ENCODE data around the gene SORT1. TPM values are rescaled to one million over a fixed set of nuclear protein-coding genes. Genes with fewer than 3 reads are reported as not detected.

Gene SORT1
- total RNA-seq, 1 experiment from 2014 or later, result 47.9 TPM

DNA sequence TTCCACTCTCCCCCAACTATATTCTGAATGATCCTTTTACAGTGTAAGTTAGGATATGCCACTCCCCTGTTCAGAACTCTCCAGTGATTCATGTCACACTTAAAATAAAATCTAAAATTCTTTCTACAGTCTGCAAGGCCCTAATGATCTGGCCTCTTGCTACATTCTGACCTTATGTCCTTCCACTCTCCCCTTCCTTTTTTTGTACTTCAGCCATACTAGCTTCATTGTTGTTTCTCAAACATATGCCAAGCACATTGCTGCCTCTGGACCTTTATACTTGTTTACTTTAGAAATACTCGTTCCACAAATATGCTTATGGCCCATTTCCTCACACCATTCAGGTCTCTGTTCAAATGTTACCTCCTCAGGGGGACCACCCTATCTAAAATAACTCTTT is 43.4 kb upstream of the SORT1 start:
- no peak overlapping the region for H2BK120ac ChIP-seq (ENCODE audit: low read depth, low read length, poor library complexity, severe bottlenecking)
- H3K23ac ChIP-seq (ENCODE audit: insufficient read length, low read depth, low read length), result no peak overlapping the region
- H2BK5ac ChIP-seq (ENCODE audit: insufficient read length, low read length), result no peak overlapping the region
- H3K4me2 ChIP-seq (ENCODE audit: insufficient read depth, insufficient read length, low read length), result no peak overlapping the region
- H4K91ac ChIP-seq (ENCODE audit: insufficient read length, low read depth, low read length), result no peak overlapping the region
- no peak overlapping the region for H3K4ac ChIP-seq (ENCODE audit: low read depth, low read length)
- Mint-ChIP-seq H3K27me3 (ENCODE audit: low read depth) (peaks cover 4% of the 10 kb centered on the region), H3K4me1 (no peaks in the 10 kb centered on the region), H3K27ac (no peak overlapping the region), H3K4me3 (no peak overlapping the region), H3K36me3 (ENCODE audit: insufficient read depth in 1 of 3, low read depth in 3 of 3) (no peaks in the 10 kb centered on the region), H3K9me3 (no peaks in the 10 kb centered on the region)
- H2BK12ac ChIP-seq (ENCODE audit: insufficient read length, low read depth, low read length), result no peak overlapping the region
- DNase-seq, result no peak
- no peaks in the 10 kb centered on the region for H3K4me1 ChIP-seq (ENCODE audit: insufficient read depth, low read length)
- WGBS (ENCODE audit: extremely low coverage, insufficient read length, low lambda C conversion rate), result no CpG with 5 or more reads among the region's 1 CpG
- H3T11ph ChIP-seq (ENCODE audit: low read length), result no peak overlapping the region
- H3K27me3 ChIP-seq (ENCODE audit: insufficient read depth, low read length), result 0 out of 2 replicates have a peak, but pooled peaks cover 2% of the 10 kb centered on the region
- H3K18ac ChIP-seq (ENCODE audit: insufficient read length, low read depth, low read length), result no peak overlapping the region
- no peaks in the 10 kb centered on the region for H3K23me2 ChIP-seq (ENCODE audit: insufficient read length, low read depth, low read length, poor library complexity, severe bottlenecking)
- H2BK20ac ChIP-seq (ENCODE audit: low read depth, low read length, poor library complexity, severe bottlenecking), result no peak overlapping the region
- H2BK15ac ChIP-seq (ENCODE audit: low read depth, low read length), result no peak overlapping the region
- no peaks in the 10 kb centered on the region for H3K79me1 ChIP-seq (ENCODE audit: insufficient read depth, low read depth, low read length, poor library complexity, severe bottlenecking)
- no peak overlapping the region for H4K8ac ChIP-seq (replicated peaks; ENCODE audit: insufficient read length, low read depth, low read length)
- H2AK5ac ChIP-seq (ENCODE audit: insufficient read length, low read length), result no peak overlapping the region
- H3K9ac ChIP-seq (ENCODE audit: extremely low read depth, insufficient read length, low read length), result no peak overlapping the region
- no peaks in the 10 kb centered on the region for H4K20me1 ChIP-seq (ENCODE audit: control insufficient read depth, insufficient read depth, insufficient read length)
- H3K27ac ChIP-seq (ENCODE audit: insufficient read length, low read depth, low read length), result no peak overlapping the region
- no peak overlapping the region for H3K14ac ChIP-seq (ENCODE audit: insufficient read depth, low read length)
- no peaks in the 10 kb centered on the region for H3K9me3 ChIP-seq (ENCODE audit: control insufficient read depth, low read depth, low read length)
- H3K79me2 ChIP-seq (ENCODE audit: insufficient read depth, low read length), result no peaks in the 10 kb centered on the region
- no peak overlapping the region for H2AFZ ChIP-seq (ENCODE audit: low read length)
- H3K56ac ChIP-seq (ENCODE audit: insufficient read length, low read depth, low read length), result no peak overlapping the region
- TF ChIP-seq CTCF (conservative IDR thresholded peaks at IDR 0.05), result no peak
- H4K5ac ChIP-seq (ENCODE audit: insufficient read length, low read depth, low read length), result no peak overlapping the region
